CD4-positive, alpha-beta T cell treated with Interleukin-17A for 1 hour (primary cell): Measurements from ENCODE around the gene TMEM201.
"Not testable (repeated sequence)": the region's sequence is repeated elsewhere in the genome, so short reads cannot be mapped to it uniquely, and the experiment has no call there.

ENCODE experiments used
- DNase-seq: peaks from one replicate; pipeline ENCODE4 v3.0.0-alpha.2; 2020

The TMEM201 gene, protein sequence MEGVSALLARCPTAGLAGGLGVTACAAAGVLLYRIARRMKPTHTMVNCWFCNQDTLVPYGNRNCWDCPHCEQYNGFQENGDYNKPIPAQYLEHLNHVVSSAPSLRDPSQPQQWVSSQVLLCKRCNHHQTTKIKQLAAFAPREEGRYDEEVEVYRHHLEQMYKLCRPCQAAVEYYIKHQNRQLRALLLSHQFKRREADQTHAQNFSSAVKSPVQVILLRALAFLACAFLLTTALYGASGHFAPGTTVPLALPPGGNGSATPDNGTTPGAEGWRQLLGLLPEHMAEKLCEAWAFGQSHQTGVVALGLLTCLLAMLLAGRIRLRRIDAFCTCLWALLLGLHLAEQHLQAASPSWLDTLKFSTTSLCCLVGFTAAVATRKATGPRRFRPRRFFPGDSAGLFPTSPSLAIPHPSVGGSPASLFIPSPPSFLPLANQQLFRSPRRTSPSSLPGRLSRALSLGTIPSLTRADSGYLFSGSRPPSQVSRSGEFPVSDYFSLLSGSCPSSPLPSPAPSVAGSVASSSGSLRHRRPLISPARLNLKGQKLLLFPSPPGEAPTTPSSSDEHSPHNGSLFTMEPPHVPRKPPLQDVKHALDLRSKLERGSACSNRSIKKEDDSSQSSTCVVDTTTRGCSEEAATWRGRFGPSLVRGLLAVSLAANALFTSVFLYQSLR

GRCh38 chr1:9588551-9589143 is at the start of gene TMEM201:
Gene TMEM201 (plus strand): TSS chr1:9588911. CDS start chr1:9588931, 20 bp downstream.
- DNase-seq, result peak; percentile 94

DNA sequence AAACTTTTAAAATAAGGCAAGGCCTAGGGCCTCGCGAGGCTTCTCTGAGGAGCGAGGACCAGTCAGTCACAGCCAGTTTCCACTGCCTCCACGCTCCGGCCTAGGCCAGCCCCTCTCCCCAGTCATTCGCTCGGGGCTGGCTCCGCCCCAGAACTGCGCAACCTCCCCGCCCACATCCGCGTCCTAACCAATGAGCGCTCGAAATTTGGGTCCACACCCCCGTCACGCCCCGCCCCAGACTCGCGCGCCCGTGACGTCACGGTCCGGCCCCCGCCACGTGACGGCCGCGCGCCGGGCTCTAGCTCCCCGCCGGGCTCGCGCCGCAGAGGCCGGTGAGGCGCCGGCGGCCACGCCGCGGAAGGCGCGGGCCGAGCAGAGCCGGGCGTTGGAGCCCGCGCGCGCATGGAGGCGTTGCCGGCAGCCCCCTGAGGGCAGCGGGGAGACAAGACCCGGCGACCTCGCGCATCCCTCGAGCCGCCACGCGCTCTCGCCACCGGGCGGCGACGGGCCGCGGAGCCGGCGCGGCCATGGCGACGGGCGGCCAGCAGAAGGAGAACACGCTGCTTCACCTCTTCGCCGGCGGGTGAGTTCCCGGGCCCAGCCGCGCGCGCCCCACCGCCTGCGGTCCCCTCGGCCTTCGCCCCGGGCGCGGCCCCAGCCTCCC is 49.4 kb upstream of the TMEM201 start, which contains the start of gene SLC25A33:
TSS of gene SLC25A33 (plus strand) at position 301 of the 664 bp plus-strand sequence. CDS start at position 528, 227 bp downstream.
- peak; percentile 97 for DNase-seq

GRCh38 chr1:9539829-9540550 is 48.7 kb upstream of the TMEM201 start:
- peak; percentile 61 for DNase-seq

GRCh38 chr1:9542430-9542829 is 46.3 kb upstream of the TMEM201 start:
- no peak for DNase-seq

- DNase-seq, result no peak
These were observed 43.8 kb upstream of the TMEM201 start for GRCh38 chr1:9544926-9545325.

DNA sequence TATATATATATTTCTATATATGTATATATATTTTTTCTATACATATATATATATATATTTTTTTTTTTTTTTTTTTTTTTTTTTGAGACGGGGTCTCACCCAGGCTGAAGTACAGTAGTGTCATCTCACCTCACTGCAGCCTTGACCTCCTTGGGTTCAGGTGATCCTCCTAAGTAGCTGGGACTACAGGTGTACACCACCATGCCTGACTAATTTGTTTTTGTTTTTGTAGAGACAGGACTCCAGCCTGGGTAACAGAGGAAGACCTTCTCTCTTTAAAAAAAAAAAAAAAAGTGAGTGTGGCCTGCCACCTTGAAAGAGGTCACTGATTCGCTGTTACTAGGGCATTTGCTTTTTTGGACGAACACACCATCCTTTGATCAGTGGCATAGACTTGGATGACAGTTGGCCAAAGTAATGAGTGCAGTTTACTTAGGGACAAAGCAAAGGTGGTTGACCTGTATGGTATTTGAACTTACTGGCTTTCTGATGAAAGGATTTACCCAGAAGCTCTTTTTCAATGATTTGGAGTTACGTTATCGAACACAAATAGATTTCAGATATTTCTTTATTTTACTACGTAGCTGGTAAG is 38.7 kb upstream of the TMEM201 start:
- DNase-seq, result no peak

DNA sequence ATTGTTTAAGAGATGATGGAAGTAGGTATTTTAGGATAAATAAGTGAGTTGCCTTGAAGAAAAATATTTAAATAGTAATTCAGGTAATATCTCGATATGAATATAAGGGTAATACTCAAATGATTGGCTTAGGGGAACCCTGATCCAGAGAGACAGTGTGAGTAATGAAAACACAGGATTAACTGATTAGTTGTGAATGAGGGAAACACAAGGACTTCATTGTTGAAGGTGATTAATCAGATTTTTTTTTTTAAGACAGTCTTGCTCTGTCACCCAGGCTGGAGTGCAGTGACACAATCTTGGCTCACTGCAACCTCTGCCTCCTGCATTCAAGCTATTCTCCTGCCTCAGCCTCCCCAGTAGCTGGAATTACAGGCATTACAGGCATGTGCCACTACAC is 36.7 kb upstream of the TMEM201 start:
- DNase-seq, result no peak

GRCh38 chr1:9553736-9554144 is 35.0 kb upstream of the TMEM201 start:
- no peak for DNase-seq

- DNase-seq, result no peak
These were observed 32.8 kb upstream of the TMEM201 start for GRCh38 chr1:9555942-9556341.

- DNase-seq, result no peak
These were observed 31.1 kb upstream of the TMEM201 start for GRCh38 chr1:9557624-9558023.

DNA sequence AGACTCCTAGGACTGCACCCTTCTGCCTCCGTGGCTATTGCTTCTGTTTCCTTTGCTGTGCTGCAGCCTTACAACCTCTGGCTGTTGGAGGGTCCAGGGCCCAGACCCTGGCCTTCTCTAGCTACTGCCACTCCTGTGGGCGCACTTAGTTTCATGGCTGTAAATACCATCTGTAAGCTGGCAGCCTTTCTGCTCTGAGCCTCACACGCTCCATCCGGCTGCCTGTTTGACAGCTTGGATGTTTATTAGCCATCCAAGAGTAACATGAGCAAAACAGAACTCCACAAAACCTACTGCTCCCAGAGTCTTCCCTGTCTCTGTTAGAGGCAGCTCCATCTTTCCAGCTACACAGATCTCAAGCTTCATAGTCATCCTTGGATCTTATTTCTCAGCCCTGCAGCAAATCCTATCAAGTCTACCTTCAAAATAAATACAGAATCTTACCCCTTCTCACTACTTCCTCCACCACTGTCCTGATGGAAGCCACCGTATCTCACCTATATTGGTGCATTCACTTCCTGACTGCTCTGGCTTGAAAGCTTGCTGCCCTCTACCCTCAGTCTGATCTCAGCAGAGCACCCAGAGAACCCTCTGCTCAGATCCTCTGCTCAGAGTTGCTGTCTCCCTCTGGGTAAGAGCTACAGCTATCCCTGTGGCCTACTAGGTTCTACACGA is 30.3 kb upstream of the TMEM201 start:
- DNase-seq, result no peak

DNA sequence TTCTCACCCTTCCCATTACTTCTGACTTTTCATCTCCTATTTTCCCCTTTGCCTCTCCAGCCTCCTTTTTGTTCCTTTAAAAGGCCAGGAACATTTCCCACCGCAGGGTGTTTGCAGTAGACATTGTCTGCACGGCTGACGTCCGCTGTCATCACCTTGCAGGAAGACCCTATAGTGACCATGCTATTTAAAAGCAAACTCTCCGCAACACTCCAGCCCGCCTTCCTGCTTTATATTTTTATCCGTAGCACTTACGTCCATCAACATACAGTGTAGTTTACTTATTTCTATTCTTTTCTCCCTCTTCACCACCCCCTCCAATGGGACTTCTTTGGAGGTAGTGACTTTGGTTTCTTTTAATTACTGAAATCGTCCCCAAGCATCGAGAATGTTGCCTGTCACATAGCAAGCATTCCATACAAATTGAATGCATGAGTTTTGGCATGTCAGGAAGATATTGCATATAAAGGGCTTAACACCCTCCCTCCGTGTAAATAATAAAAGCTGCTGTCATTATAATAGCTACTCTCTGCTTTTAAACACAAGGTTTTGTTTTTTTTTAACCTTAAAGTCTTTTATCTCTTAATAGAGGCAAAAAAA is 29.7 kb upstream of the TMEM201 start:
- DNase-seq, result no peak

DNA sequence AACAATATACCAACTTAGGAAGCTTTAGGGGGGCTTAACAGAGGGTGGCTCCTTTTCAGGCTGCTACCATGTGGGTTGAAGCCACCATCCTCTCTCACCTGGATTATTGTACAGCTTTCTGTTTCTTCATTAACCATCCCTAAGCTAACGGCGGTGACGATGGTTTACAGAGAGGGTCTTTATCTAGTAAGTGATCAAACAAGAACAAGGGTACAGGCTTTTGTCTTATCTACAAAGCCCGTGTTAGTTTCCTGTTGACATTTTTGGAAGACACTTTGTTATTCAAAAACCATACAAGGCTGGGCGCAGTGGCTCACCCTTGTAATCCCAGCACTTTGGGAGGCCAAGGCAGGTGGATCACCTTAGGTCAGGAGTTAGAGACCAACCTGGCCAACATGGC is 29.0 kb upstream of the TMEM201 start:
- peak; percentile 45 for DNase-seq

DNA sequence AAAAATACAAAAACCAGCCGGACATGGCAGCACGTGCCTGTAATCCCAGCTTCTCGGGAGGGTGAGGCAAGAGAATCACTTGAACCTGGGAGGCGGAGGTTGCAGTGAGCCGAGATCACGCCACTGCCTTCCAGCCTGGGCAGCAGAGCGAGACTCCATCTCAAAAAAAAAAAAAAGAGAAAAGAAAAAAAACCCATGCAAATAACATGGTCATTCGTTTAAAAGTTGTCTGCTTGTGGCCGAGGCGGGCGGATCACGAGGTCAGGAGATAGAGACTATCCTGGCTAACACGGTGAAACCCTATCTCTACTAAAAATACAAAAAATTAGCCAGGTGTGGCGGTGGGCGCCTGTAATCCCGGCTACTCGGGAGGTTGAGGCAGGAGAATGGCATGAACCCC is 28.6 kb upstream of the TMEM201 start:
- DNase-seq, result not testable (repeated sequence)

GRCh38 chr1:9561429-9561828 is 27.3 kb upstream of the TMEM201 start:
- peak; percentile 35 for DNase-seq

- no peak for DNase-seq
These were observed 19.4 kb upstream of the TMEM201 start for GRCh38 chr1:9569267-9569666.

DNA sequence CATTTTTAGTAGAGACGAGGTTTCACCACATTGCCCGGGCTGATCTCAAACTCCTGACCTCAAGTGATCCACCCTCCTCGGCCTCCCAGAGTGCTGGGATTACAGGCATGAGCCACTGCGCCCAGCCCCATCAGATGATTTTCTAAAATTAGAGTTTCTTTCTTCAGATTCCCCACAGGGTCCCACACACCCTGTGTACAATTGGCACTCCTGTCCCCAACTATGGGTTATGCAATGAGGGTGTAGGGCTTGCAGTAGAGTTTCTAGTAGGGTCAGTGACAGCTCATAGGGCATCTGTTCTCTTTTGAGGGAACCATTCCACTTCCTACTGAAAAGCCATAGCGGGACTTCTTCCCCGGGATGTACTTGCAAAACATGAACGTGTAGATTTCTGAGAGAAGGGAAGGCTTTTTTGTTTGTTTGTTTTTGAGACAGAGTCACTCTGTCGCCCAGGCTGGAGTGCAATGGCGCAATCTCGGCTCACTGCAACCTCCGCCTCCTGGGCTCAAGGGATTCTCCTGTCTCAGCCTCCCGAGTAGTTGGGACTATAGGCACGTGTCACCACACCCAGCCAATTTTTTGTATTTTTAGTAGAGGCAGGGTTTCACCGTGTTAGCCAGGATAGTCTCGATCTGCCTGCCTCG is 17.7 kb upstream of the TMEM201 start:
- not testable (repeated sequence) for DNase-seq

GRCh38 chr1:9573723-9574122 is 15.0 kb upstream of the TMEM201 start:
- DNase-seq, result peak; percentile 25

GRCh38 chr1:9575486-9575885 is 13.2 kb upstream of the TMEM201 start:
- DNase-seq, result no peak

DNA sequence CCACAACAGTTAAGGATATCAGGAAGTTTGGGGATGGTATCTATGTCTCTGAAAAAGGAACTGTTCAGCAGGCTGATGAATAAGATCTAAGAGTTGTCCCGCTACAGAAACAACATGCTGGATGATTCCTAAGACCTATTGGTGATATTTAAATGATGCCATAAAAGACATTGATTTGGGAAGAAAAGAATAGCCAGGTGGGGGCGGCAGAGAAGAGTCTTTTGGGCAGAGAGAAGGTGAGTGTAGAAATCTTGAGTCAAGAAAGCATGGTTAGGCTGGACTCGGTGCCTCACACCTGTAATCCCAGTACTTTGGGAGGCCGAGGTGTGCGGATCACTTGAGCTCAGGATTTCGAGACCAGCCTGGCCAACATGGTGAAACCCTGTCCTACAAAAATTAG is 11.8 kb upstream of the TMEM201 start:
- no peak for DNase-seq

DNA sequence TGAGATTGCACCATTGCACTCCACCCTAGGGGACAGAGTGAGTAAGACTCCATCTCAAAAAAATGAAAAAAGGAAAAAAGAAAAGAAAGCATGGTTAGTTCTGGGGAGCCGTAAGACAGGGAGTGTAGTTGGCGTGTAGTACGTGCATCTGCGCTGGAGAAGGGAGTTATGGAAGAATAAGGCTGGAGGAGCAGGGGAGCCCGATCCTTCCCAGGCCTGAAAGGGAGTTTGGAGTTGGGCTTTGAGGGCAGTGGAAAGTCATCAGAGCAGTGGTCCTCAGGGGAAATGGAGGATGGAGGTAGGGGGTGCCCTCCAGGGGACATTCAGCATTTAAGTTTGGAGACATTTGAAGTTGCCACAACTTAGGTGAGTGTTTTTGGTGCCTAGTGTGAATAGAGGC is 11.3 kb upstream of the TMEM201 start:
- DNase-seq, result no peak
